Measurements from ENCODE around the gene PDGFB.

The PDGFB gene

GRCh38 chr22:39194098-39194497, 50.7 kb downstream of the PDGFB start:
- no peak for DNase-seq

- no peak for DNase-seq
Measured at GRCh38 chr22:39188809-39189208, 56.0 kb downstream of the PDGFB start.

- no peak for DNase-seq
Measured at GRCh38 chr22:39185601-39186012, 59.2 kb downstream of the PDGFB start.

GRCh38 chr22:39184586-39185577, 59.9 kb downstream of the PDGFB start:
- DNase-seq, result no peak

- DNase-seq, result no peak
Measured at GRCh38 chr22:39183991-39184585, 60.7 kb downstream of the PDGFB start.

- no peak for DNase-seq
Measured at GRCh38 chr22:39182478-39183030, 62.2 kb downstream of the PDGFB start.

- DNase-seq, result no peak
Measured at GRCh38 chr22:39181778-39182177, 63.0 kb downstream of the PDGFB start.

GRCh38 chr22:39181356-39181755, 63.4 kb downstream of the PDGFB start:
- DNase-seq, result no peak

GRCh38 chr22:39179841-39180335, 64.9 kb downstream of the PDGFB start:
- DNase-seq, result no peak

- DNase-seq, result no peak
Measured at GRCh38 chr22:39179401-39179827, 65.4 kb downstream of the PDGFB start.

- no peak for DNase-seq
Measured at GRCh38 chr22:39178206-39179111, 66.3 kb downstream of the PDGFB start.

- no peak for DNase-seq
Measured at GRCh38 chr22:39177791-39178190, 67.0 kb downstream of the PDGFB start.

- DNase-seq, result no peak
Measured at GRCh38 chr22:39177456-39177775, 67.4 kb downstream of the PDGFB start.

GRCh38 chr22:39176714-39177455, 67.9 kb downstream of the PDGFB start:
- DNase-seq, result no peak

- DNase-seq, result no peak
Measured at GRCh38 chr22:39176143-39176713, 68.6 kb downstream of the PDGFB start.

- no peak for DNase-seq
Measured at GRCh38 chr22:39175353-39176142, 69.2 kb downstream of the PDGFB start.

- peak; percentile 45 for DNase-seq
Measured at GRCh38 chr22:39174498-39175352, 70.1 kb downstream of the PDGFB start.

- DNase-seq, result no peak
Measured at GRCh38 chr22:39173787-39174497, 70.8 kb downstream of the PDGFB start.

Measured in KG1 (cell line).